DOHH2 (cell line): ENCODE measurements around the gene PSME1.

Experiments used
- CTCF ChIP-seq: fragments of 200-600 bp; sonication (generic); IDR thresholded peaks from one replicate; pipeline ENCODE4 v1.5.1; 2014; ENCODE audit warnings: antibody characterized with exemption, mild to moderate bottlenecking, low read depth, low read length; ENCODE audit not compliant: poor library complexity, severe bottlenecking
- EZH2phosphoT487 ChIP-seq: fragments of 200-600 bp; sonication (generic); IDR thresholded peaks from 2 replicates; pipeline ENCODE4 v1.6.1; 2017; ENCODE audit warnings: borderline replicate concordance, mild to moderate bottlenecking, antibody characterized with exemption, low read length, moderate library complexity, mixed read lengths

- TF ChIP-seq CTCF = no peak
- TF ChIP-seq EZH2phosphoT487 = no peak
Observed at GRCh38 chr14:24143511-24143910, 7.5 kb downstream of the PSME1 start.
